ENCODE measurements around the gene GSC2.

Gene GSC2

DNA sequence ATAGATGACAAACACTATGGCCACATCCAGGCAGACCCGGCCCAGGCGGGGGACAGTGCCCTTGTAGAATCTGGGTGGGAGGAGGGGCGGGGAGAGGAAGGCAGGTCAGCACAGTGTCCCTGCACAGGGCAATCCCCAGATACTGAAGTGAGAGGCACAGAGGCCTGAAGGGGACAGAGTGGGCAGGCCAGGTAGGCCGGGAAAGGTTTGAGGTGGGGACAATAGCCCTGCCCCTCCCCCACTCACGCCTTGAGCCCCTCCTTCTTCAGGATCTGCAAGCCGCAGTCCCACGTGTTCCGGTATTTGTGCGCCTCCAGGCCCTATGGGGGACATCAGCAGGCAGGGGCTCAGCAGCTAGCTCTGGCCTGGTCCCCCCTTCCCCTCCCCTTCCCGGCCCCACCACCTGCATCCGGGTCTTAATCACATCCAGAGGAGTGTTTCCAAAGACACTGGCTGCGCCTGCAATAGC, 26.1 kb upstream of the GSC2 start:
- Histone ChIP-seq H3K27me3 (ENCODE audit: control insufficient read depth in 1 of 2, insufficient read depth in 2 of 2, low read length in 2 of 2) (no peaks in the 10 kb centered on the region), H3K27ac (ENCODE audit: low read depth, low read length) (no peak overlapping the region), H3K4me3 (ENCODE audit: low read depth in 1 of 2, low read length in 2 of 2) (no peak overlapping the region), H3K9me3 (ENCODE audit: low read length) (no peaks in the 10 kb centered on the region), H3K36me3 (ENCODE audit: insufficient read depth, low read length) (no peaks in the 10 kb centered on the region), H3K4me1 (ENCODE audit: insufficient read depth, low read length) (peaks cover 35% of the 10 kb centered on the region), H3K9ac (ENCODE audit: low read length) (no peak overlapping the region)

DNA sequence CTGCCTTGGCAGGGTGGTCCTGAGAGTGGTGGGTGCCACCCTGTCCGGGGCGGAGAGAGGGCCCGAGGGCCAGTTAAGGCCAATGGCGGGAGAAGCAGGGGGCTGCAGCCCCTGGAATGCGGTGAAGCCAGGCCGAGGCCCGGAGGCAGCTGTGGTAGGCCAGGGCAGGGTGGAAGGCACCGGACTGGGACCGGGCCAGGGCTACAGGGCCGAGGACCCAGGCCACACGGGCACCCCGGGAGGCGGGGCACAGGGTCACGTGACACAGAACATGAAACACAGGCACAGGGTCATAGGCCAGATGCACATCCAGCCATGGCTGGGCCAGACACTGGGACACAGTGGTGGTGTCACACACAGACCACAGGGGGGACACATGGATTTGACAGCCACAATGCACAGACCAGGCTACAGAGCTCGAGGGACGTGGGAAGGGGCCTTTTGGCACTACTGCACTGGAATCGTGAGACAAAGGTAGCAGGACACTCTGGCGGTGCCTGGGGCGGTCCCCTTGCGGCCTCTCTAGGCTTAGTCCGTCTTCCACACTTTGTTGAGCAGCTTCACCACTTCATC, 25.6 kb upstream of the GSC2 start:
- H3K4me3 ChIP-seq (ENCODE audit: low read depth in 1 of 2, low read length in 2 of 2) = no peak overlapping the region
- no peaks in the 10 kb centered on the region for H3K27me3 ChIP-seq (ENCODE audit: control insufficient read depth in 1 of 2, insufficient read depth in 2 of 2, low read length in 2 of 2)
- H3K9me3 ChIP-seq (ENCODE audit: low read length) = no peaks in the 10 kb centered on the region
- H3K36me3 ChIP-seq (ENCODE audit: insufficient read depth, low read length) = no peaks in the 10 kb centered on the region
- H3K4me1 ChIP-seq (ENCODE audit: insufficient read depth, low read length) = peaks cover 38% of the 10 kb centered on the region
- no peak overlapping the region for H3K27ac ChIP-seq (ENCODE audit: low read depth, low read length)
- H3K9ac ChIP-seq (ENCODE audit: low read length) = no peak overlapping the region

DNA sequence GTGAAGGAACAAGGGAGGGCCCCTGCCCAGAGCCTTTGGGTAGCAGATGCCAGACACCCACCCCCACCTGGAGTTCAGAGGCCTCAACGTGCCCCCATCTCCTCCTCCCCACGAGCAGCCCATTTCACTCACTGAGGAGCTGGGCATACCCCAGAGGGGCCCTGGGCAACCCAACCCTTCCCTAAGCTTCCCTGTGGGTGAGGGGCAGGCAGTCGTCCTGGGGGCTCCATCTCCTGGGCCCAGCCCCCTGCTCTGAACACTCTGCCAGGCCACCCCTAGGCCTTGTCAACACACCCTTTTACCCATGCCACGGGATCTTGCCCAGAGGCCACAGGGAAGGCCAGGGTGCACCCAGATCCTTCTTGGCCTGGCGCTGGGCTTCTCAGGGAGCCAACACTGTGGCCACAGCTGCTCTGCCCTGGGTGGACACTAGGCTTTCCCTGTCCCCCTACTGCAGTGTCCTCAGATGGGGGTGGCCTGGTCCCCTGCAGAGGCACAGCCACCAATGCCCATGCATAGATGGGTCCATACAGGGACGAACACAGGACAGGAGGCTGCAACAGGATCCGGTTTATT, 25.0 kb upstream of the GSC2 start:
- H3K27me3 ChIP-seq (ENCODE audit: control insufficient read depth in 1 of 2, insufficient read depth in 2 of 2, low read length in 2 of 2) = no peaks in the 10 kb centered on the region
- no peaks in the 10 kb centered on the region for H3K9me3 ChIP-seq (ENCODE audit: low read length)
- no peak overlapping the region for H3K27ac ChIP-seq (ENCODE audit: low read depth, low read length)
- no peak overlapping the region for H3K9ac ChIP-seq (ENCODE audit: low read length)
- no peak overlapping the region for H3K4me3 ChIP-seq (ENCODE audit: low read depth in 1 of 2, low read length in 2 of 2)
- H3K4me1 ChIP-seq (ENCODE audit: insufficient read depth, low read length) = peaks cover 43% of the 10 kb centered on the region
- no peaks in the 10 kb centered on the region for H3K36me3 ChIP-seq (ENCODE audit: insufficient read depth, low read length)

DNA sequence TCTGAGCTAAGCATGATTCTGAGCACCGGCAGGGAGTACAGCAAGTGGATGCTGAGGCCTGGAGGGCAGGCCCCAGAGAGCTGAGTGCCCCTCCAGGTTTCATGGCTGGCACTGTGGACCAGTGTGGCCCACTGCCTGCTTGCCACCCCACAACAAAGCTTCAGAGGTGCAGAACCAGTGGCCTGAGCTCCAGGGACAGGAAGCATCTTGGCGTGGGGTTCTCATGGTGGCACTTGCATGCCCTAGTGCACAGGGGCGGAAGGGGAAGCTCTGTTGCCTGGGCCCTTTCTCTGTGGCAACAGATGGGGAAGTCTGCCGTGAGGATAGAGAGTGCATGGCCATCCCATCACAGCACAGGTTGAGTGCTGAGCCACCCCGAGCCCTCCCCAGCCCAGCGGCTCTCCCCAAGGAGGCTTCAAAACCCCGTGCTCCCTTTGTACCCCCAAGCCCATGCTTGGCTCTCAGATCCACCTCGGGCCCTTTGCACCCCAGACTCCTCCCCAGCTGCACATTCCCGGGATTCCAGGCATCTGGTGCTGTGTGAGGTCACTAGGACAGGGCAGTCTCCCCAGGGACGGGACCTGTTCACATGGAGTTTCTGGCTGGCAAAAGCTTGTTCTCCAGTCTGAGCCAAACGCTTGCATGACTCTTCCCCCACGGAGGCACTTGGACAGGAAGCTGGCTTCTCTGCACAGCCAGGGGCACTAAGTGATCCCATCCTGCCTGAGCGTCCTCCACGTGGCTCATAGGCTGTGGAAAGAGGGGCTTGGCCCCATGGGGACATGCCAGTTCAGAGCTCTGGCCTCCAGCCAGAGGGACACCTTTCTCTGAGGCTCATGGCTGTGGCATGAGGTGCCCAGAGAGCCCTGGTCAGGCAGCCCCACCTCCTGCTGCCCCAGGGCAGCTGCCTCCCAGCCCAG, 24.3 kb upstream of the GSC2 start:
- no peak overlapping the region for H3K4me3 ChIP-seq (ENCODE audit: low read depth in 1 of 2, low read length in 2 of 2)
- no peak overlapping the region for H3K27ac ChIP-seq (ENCODE audit: low read depth, low read length)
- no peaks in the 10 kb centered on the region for H3K36me3 ChIP-seq (ENCODE audit: insufficient read depth, low read length)
- H3K4me1 ChIP-seq (ENCODE audit: insufficient read depth, low read length) = peaks cover 39% of the 10 kb centered on the region
- no peak overlapping the region for H3K9ac ChIP-seq (ENCODE audit: low read length)
- H3K27me3 ChIP-seq (ENCODE audit: control insufficient read depth in 1 of 2, insufficient read depth in 2 of 2, low read length in 2 of 2) = peaks cover under 1 to 7% of the 10 kb centered on the region in 2 donors
- H3K9me3 ChIP-seq (ENCODE audit: low read length) = no peaks in the 10 kb centered on the region

DNA sequence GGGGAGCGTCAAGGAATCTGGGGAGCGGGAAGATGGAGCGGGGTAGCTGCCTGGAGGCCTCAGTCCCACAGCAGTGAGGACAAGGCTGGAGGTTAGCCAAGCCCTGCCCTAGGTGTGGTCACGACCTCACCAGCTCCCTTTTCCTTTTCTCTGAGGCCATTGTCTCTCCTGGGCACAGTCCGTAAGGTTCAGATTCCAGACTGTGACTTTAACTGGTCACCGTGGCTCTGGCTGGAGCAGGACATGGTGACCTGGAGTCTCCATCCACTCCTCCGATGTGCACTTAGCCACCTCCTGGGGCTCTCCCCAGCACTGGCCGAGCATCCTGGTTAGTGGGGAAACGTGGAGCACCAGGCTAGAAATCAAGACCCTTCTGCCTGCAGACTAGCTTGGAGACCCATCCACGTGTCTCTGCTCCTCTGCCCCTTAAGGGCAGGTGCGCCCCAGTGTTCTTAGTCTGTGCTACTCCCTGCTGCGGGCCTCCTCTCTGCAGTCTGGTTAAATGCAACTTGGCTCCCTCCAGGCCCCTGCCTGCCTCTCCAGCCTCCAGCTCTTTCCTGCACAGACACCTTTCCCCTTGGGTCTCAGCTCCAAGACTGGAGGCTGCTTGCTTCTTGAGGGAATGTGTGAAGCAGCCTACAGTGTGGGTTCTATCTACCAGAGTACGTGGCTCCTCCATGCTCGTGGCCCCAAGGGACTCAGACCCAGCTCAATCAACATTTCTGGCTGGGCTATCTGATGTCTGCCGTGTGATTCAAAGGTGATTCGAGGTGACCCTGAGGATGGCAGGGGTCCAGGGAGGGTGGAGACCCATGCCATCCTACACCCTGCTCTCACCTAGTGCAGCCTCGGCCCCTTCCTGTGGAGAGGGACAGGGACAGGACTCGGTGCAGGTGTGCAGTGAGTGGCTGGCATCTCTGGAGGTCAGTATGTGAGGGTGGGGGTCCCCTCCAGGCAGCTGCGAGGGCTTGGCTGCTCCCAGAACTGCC, 23.2 kb upstream of the GSC2 start:
- Histone ChIP-seq H3K9ac (ENCODE audit: low read length) (peak overlapping the region; percentile 97), H3K4me1 (ENCODE audit: insufficient read depth, low read length) (peaks cover 36% of the 10 kb centered on the region), H3K27ac (ENCODE audit: low read depth, low read length) (no peak overlapping the region), H3K4me3 (ENCODE audit: low read depth in 1 of 2, low read length in 2 of 2) (no peak overlapping the region), H3K9me3 (ENCODE audit: low read length) (no peaks in the 10 kb centered on the region), H3K27me3 (ENCODE audit: control insufficient read depth in 1 of 2, insufficient read depth in 2 of 2, low read length in 2 of 2) (peaks cover 9 to 17% of the 10 kb centered on the region in 2 donors), H3K36me3 (ENCODE audit: insufficient read depth, low read length) (no peaks in the 10 kb centered on the region)

DNA sequence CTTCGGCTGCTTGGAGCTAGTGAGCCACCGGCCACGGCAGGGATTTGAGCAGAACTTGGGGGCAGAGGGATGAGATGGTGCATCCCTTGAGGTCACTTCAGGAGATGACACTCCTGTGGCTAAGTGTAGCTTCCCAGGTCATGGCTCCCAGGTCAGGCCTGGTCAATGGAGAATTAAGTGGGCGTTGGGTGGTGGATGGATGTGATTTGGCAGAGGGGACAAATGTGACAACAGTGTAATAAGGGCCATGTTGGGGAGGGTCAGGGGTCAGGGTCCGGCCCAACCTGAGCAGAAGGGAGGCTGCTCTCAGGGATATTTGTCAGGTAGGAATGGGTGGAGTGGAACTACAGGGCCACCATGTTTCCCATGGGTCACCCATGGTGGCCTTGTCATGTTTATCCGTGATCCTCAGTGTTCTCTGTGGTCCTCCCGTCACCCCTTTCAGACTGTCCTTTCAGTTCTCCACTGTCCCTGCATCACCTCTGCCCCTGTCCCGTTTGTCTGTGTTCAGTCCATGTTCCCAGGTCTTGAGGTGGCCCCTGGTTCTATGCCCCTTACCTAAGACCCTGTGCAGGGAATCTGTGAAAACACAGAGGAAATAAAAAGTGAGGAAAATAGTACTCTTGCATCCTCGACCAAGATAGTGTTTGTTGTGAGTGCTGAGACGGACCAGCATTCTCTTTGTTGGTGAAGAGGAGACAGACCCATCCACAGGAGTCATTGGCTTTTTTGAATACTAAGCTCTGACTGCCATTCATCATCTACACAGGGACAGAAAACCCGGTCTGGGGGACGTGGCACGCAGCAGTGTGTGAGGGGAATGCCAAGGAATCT, 22.3 kb upstream of the GSC2 start:
- peak overlapping the region; percentile 86 for H3K27ac ChIP-seq (ENCODE audit: low read depth, low read length)
- peaks cover 34% of the 10 kb centered on the region for H3K4me1 ChIP-seq (ENCODE audit: insufficient read depth, low read length)
- peaks cover 9 to 26% of the 10 kb centered on the region in 2 donors for H3K27me3 ChIP-seq (ENCODE audit: control insufficient read depth in 1 of 2, insufficient read depth in 2 of 2, low read length in 2 of 2)
- H3K4me3 ChIP-seq (ENCODE audit: low read depth in 1 of 2, low read length in 2 of 2) = peak overlapping the region; percentile 87
- peak overlapping the region; percentile 97 for H3K9ac ChIP-seq (ENCODE audit: low read length)
- H3K9me3 ChIP-seq (ENCODE audit: low read length) = no peaks in the 10 kb centered on the region
- H3K36me3 ChIP-seq (ENCODE audit: insufficient read depth, low read length) = no peaks in the 10 kb centered on the region

DNA sequence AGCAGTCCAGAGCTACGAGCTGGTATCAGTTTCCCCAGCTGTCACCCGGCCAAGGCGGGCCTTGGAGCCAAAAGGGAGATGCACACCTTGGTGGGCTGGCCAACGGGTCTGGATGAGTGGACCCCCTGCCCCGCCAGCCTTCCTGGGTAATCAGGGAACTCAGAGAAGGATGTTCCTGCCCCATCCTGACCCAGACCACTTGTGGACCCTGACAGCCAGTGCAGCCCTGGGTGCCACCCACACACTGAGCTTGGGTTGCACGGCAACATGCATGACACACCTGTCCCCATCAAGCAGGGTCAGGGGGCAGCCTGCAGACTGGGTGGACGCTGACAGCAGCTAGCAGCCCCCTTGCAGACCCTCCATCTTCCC, 19.8 kb upstream of the GSC2 start:
- peaks cover 25% of the 10 kb centered on the region for H3K4me1 ChIP-seq (ENCODE audit: insufficient read depth, low read length)
- H3K4me3 ChIP-seq (ENCODE audit: low read depth in 1 of 2, low read length in 2 of 2) = peak overlapping the region in 1 of 2 donors; percentile 87
- H3K9ac ChIP-seq (ENCODE audit: low read length) = no peak overlapping the region
- H3K9me3 ChIP-seq (ENCODE audit: low read length) = no peaks in the 10 kb centered on the region
- H3K27me3 ChIP-seq (ENCODE audit: control insufficient read depth in 1 of 2, insufficient read depth in 2 of 2, low read length in 2 of 2) = peaks cover 9 to 35% of the 10 kb centered on the region in 2 donors
- no peaks in the 10 kb centered on the region for H3K36me3 ChIP-seq (ENCODE audit: insufficient read depth, low read length)
- no peak overlapping the region for H3K27ac ChIP-seq (ENCODE audit: low read depth, low read length)

DNA sequence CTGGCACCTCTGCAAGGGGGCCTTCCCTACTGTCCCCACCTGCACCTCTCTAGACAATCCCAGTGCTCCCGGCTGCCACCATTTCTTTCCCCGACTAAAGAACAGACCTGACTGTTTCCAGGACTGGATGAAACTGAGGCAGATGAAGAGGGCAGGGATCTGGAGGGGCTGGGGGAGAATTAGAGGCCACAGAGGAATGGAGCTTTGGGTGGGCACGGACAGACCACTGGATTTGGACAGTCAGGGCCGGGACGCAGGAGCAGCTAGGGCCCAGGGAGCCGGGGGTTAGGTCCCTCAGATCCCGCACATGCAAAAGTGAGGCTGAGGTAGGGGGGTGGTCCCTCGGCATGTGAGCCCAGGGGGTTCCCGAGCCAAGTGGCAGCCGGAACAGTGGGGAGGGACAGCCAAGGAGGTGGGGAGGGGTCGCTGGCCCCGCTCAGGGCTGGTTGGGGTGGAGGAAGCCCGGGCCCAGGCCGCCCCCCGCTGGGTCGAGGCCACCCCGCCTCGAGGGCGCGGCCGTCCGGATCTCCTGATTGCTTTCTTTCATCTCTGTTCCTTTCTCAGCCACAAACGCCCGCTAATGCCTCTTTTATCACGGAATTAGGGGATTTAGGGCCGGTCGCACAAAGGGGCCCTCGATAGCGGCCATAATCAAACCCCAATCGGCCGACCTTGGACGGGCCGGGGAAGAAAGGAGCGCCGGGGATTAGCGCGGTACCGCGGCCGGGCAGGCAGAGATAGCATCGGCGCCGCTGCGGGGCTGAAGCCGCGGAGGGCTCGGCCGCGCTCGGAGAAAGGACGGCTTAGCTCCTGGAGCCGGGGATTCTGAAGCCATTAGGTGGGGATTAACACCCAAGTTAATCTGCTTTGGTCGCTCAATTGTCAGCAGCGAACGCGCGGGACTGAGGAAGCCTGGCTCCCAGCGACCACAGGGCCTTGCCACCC, 19.2 kb upstream of the GSC2 start:
- no peak overlapping the region for H3K27ac ChIP-seq (ENCODE audit: low read depth, low read length)
- H3K36me3 ChIP-seq (ENCODE audit: insufficient read depth, low read length) = no peaks in the 10 kb centered on the region
- no peak overlapping the region for H3K9ac ChIP-seq (ENCODE audit: low read length)
- peaks cover 9 to 35% of the 10 kb centered on the region in 2 donors for H3K27me3 ChIP-seq (ENCODE audit: control insufficient read depth in 1 of 2, insufficient read depth in 2 of 2, low read length in 2 of 2)
- no peaks in the 10 kb centered on the region for H3K9me3 ChIP-seq (ENCODE audit: low read length)
- peaks cover 20% of the 10 kb centered on the region for H3K4me1 ChIP-seq (ENCODE audit: insufficient read depth, low read length)
- no peak overlapping the region for H3K4me3 ChIP-seq (ENCODE audit: low read depth in 1 of 2, low read length in 2 of 2)

DNA sequence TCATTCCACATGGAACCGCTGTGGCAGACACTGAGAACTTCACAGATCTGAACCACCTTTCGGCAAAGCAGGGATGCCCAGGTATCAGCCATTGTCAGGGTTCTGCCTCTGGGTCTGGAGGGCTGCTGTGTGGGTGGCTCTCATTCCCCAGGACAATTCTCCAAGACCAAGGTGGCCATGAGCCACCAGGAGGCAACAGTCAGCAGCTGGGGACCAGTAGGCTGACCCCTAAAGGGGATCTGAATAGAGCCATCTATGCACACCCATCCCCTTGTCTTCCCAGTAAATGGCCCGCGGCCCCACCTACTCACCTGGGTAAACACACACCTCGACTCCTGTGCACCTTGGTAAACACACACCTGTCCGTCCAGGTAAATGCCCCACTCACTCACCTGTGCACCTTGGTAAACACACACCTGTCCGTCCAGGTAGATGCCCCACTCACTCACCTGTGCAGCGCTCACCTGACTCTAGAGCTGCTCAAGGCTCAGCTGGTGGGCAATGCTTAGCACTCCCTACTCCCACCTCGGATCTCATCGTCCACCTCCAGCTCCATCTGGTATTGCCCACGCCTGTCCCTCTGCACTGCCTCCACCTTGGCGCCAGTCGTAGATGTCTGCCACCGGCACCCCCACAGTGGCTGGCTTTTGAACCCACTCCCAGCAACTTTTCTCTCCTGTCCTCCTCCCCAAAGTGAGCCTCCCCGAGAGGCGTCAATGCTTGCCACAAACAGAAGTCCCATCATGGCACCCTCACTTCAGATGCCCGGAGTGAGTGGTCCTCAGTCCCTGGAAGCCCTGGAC, 18.2 kb upstream of the GSC2 start:
- peaks cover 20% of the 10 kb centered on the region for H3K4me1 ChIP-seq (ENCODE audit: insufficient read depth, low read length)
- no peaks in the 10 kb centered on the region for H3K9me3 ChIP-seq (ENCODE audit: low read length)
- H3K27me3 ChIP-seq (ENCODE audit: control insufficient read depth in 1 of 2, insufficient read depth in 2 of 2, low read length in 2 of 2) = peaks cover 9 to 35% of the 10 kb centered on the region in 2 donors
- no peak overlapping the region for H3K9ac ChIP-seq (ENCODE audit: low read length)
- H3K36me3 ChIP-seq (ENCODE audit: insufficient read depth, low read length) = no peaks in the 10 kb centered on the region
- no peak overlapping the region for H3K4me3 ChIP-seq (ENCODE audit: low read depth in 1 of 2, low read length in 2 of 2)
- no peak overlapping the region for H3K27ac ChIP-seq (ENCODE audit: low read depth, low read length)

Measured in muscle layer of colon (tissue), 2 donors.